ENCODE measurements around the gene CLRN3. TPM values are rescaled to one million over a fixed set of nuclear protein-coding genes. Genes with fewer than 3 reads are reported as not detected.

CLRN3 gene
- polyA plus RNA-seq, 1 donor from 2014 or later: not detected

DNA sequence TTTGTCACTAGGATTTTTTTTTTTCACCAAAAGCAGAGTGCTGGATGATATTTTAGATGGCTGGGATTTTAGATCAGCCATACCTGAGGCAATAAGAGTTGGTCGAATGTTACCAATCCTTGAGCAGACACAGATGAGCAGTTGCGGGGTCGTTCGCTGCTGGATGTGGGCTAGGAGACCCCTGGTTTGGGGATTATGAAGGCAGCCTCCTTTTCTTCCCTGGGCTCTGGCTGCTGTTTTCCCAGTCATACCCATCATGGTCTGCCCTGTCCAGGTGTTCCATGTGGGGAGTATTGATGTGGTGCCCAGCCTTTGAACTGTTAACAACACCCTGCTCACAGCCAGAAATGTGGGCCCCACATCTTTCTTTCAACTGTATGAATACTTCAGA is 19.1 kb upstream of the CLRN3 start:
- H3K9me3 ChIP-seq (ENCODE audit: low read length): no peaks in the 10 kb centered on the region
- H3K4me3 ChIP-seq (ENCODE audit: low read length): no peak overlapping the region
- H3F3A ChIP-seq (ENCODE audit: insufficient read depth, low read length, poor library complexity, severe bottlenecking): no peaks in the 10 kb centered on the region
- no peaks in the 10 kb centered on the region for H3K9me2 ChIP-seq (ENCODE audit: insufficient read depth, low read length)
- no peak overlapping the region for H3K9ac ChIP-seq (ENCODE audit: low read length)
- H3K27me3 ChIP-seq (ENCODE audit: insufficient read depth, low read depth, low read length): peaks cover 8% of the 10 kb centered on the region
- no peaks in the 10 kb centered on the region for H3K36me3 ChIP-seq (ENCODE audit: insufficient read depth, low read length)
- TF ChIP-seq RAD21 (conservative IDR thresholded peaks at IDR 0.05): no peak
- TF ChIP-seq, protein P1, sequence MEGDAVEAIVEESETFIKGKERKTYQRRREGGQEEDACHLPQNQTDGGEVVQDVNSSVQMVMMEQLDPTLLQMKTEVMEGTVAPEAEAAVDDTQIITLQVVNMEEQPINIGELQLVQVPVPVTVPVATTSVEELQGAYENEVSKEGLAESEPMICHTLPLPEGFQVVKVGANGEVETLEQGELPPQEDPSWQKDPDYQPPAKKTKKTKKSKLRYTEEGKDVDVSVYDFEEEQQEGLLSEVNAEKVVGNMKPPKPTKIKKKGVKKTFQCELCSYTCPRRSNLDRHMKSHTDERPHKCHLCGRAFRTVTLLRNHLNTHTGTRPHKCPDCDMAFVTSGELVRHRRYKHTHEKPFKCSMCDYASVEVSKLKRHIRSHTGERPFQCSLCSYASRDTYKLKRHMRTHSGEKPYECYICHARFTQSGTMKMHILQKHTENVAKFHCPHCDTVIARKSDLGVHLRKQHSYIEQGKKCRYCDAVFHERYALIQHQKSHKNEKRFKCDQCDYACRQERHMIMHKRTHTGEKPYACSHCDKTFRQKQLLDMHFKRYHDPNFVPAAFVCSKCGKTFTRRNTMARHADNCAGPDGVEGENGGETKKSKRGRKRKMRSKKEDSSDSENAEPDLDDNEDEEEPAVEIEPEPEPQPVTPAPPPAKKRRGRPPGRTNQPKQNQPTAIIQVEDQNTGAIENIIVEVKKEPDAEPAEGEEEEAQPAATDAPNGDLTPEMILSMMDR (IDR thresholded peaks at IDR 0.05; ENCODE audit: poor library complexity, severe bottlenecking): no peak
- TF ChIP-seq POLR2AphosphoS5 (IDR thresholded peaks at IDR 0.05): no peak
- TF ChIP-seq, protein P2, sequence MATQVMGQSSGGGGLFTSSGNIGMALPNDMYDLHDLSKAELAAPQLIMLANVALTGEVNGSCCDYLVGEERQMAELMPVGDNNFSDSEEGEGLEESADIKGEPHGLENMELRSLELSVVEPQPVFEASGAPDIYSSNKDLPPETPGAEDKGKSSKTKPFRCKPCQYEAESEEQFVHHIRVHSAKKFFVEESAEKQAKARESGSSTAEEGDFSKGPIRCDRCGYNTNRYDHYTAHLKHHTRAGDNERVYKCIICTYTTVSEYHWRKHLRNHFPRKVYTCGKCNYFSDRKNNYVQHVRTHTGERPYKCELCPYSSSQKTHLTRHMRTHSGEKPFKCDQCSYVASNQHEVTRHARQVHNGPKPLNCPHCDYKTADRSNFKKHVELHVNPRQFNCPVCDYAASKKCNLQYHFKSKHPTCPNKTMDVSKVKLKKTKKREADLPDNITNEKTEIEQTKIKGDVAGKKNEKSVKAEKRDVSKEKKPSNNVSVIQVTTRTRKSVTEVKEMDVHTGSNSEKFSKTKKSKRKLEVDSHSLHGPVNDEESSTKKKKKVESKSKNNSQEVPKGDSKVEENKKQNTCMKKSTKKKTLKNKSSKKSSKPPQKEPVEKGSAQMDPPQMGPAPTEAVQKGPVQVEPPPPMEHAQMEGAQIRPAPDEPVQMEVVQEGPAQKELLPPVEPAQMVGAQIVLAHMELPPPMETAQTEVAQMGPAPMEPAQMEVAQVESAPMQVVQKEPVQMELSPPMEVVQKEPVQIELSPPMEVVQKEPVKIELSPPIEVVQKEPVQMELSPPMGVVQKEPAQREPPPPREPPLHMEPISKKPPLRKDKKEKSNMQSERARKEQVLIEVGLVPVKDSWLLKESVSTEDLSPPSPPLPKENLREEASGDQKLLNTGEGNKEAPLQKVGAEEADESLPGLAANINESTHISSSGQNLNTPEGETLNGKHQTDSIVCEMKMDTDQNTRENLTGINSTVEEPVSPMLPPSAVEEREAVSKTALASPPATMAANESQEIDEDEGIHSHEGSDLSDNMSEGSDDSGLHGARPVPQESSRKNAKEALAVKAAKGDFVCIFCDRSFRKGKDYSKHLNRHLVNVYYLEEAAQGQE (IDR thresholded peaks at IDR 0.05; ENCODE audit: borderline replicate concordance): no peak
- TF ChIP-seq TAF1 (IDR thresholded peaks at IDR 0.05; ENCODE audit: low read depth): no peak
- no peak overlapping the region for H3K4me2 ChIP-seq (ENCODE audit: low read length)
- H3K27ac ChIP-seq (ENCODE audit: low read length): no peak overlapping the region
- no peaks in the 10 kb centered on the region for H4K20me1 ChIP-seq (ENCODE audit: insufficient read depth)
- H2AFZ ChIP-seq (ENCODE audit: low read depth, low read length): no peak overlapping the region
- H3K79me2 ChIP-seq (replicated peaks; ENCODE audit: insufficient read depth, low read length): no peaks in the 10 kb centered on the region

DNA sequence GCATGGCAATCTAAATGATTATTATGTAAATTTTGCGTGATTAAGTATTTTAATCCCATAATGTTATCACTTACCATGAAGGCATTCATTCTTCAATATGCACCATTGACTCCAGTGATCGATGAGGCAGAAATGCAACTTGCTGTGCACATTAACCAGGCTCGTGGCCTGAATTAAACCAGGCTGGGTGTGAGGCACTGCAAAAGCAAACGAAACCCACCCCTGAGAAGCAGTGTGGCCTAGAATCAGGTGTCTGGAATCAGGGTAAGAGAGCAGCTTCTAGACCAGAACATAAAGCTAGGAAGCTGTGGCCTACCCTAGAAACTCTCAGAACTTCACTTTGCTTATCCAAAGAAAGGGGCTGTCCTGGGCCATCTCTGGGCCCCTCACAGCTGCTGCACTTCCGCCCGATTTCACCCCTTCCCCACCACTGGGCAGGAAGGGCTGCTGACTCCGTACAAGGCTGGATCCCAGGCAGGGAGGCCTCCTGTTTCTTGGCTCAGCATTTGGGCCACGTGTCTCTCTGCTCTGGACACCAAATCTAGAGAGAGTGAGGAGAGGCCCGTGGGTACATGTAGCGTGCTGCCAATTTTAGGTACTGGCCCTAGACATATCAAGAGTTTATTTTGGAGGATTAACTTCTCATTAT is 18.6 kb upstream of the CLRN3 start:
- no peak overlapping the region for H2AFZ ChIP-seq (ENCODE audit: low read depth, low read length)
- H3K27ac ChIP-seq (ENCODE audit: low read length): no peak overlapping the region
- TF ChIP-seq EZH2 (IDR thresholded peaks at IDR 0.05; ENCODE audit: borderline replicate concordance, insufficient read depth, low read length, poor library complexity, severe bottlenecking) (no peak), POLR2AphosphoS5 (IDR thresholded peaks at IDR 0.05) (no peak), TAF1 (IDR thresholded peaks at IDR 0.05; ENCODE audit: low read depth) (no peak), MXI1 (conservative IDR thresholded peaks at IDR 0.05; ENCODE audit: poor library complexity, severe bottlenecking) (no peak), SMC3 (conservative IDR thresholded peaks at IDR 0.05; ENCODE audit: poor library complexity) (no peak)
- TF ChIP-seq, protein P1 (IDR thresholded peaks at IDR 0.05; ENCODE audit: poor library complexity, severe bottlenecking): no peak
- TF ChIP-seq, protein P2 (IDR thresholded peaks at IDR 0.05; ENCODE audit: borderline replicate concordance): no peak
- H3K9ac ChIP-seq (ENCODE audit: low read length): no peak overlapping the region
- H3K36me3 ChIP-seq (ENCODE audit: insufficient read depth, low read length): no peaks in the 10 kb centered on the region
- H3F3A ChIP-seq (ENCODE audit: insufficient read depth, low read length, poor library complexity, severe bottlenecking): no peaks in the 10 kb centered on the region
- no peaks in the 10 kb centered on the region for H4K20me1 ChIP-seq (ENCODE audit: insufficient read depth)
- no peaks in the 10 kb centered on the region for H3K9me2 ChIP-seq (ENCODE audit: insufficient read depth, low read length)
- H3K4me2 ChIP-seq (ENCODE audit: low read length): no peak overlapping the region
- no peak overlapping the region for H3K4me3 ChIP-seq (ENCODE audit: low read length)
- H3K79me2 ChIP-seq (replicated peaks; ENCODE audit: insufficient read depth, low read length): no peaks in the 10 kb centered on the region
- H3K9me3 ChIP-seq (ENCODE audit: low read length): no peaks in the 10 kb centered on the region
- peaks cover 12% of the 10 kb centered on the region for H3K27me3 ChIP-seq (ENCODE audit: insufficient read depth, low read depth, low read length)
